GM06990 (cell line): ENCODE results near the gene CLK1.

Source experiments
- DNase-seq: peaks from one replicate; pipeline ENCODE4 v3.0.0-alpha.2; 2011; ENCODE audit not compliant: insufficient read length; ENCODE audit errors: extremely low read depth
- H3K27me3 ChIP-seq: replicated peaks from 2 replicates; pipeline ENCODE4 v1.6.0; 2011; ENCODE audit warnings: low read length; ENCODE audit not compliant: control insufficient read depth, insufficient read depth
- H3K36me3 ChIP-seq: 2 replicates; pipeline ENCODE4 v1.5.1; 2011; ENCODE audit warnings: low read length; ENCODE audit not compliant: control insufficient read depth, insufficient read depth
- H3K4me3 ChIP-seq: replicated peaks from 2 replicates; pipeline ENCODE4 v1.5.1; 2011; ENCODE audit warnings: low read depth, mild to moderate bottlenecking, control low read depth, low read length
- TF ChIP-seq, protein P1 (sequence below): IDR thresholded peaks from 2 replicates; pipeline ENCODE4 v1.5.1; 2011; ENCODE audit warnings: low read length, control low read depth, mild to moderate bottlenecking, inconsistent platforms; ENCODE audit not compliant: insufficient read depth, poor library complexity, severe bottlenecking

Gene CLK1

GRCh38 chr2:200847269-200847668 lies 17.2 kb downstream of the CLK1 start:
- no peaks in the 10 kb centered on the region for H3K27me3 ChIP-seq
- DNase-seq: no peak
- TF ChIP-seq, protein P1, sequence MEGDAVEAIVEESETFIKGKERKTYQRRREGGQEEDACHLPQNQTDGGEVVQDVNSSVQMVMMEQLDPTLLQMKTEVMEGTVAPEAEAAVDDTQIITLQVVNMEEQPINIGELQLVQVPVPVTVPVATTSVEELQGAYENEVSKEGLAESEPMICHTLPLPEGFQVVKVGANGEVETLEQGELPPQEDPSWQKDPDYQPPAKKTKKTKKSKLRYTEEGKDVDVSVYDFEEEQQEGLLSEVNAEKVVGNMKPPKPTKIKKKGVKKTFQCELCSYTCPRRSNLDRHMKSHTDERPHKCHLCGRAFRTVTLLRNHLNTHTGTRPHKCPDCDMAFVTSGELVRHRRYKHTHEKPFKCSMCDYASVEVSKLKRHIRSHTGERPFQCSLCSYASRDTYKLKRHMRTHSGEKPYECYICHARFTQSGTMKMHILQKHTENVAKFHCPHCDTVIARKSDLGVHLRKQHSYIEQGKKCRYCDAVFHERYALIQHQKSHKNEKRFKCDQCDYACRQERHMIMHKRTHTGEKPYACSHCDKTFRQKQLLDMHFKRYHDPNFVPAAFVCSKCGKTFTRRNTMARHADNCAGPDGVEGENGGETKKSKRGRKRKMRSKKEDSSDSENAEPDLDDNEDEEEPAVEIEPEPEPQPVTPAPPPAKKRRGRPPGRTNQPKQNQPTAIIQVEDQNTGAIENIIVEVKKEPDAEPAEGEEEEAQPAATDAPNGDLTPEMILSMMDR: no peak
- peaks cover 8% of the 10 kb centered on the region for H3K36me3 ChIP-seq
- H3K4me3 ChIP-seq: no peak overlapping the region

- no peak for DNase-seq
Observed at GRCh38 chr2:200845669-200846325, 18.7 kb downstream of the CLK1 start.

DNA sequence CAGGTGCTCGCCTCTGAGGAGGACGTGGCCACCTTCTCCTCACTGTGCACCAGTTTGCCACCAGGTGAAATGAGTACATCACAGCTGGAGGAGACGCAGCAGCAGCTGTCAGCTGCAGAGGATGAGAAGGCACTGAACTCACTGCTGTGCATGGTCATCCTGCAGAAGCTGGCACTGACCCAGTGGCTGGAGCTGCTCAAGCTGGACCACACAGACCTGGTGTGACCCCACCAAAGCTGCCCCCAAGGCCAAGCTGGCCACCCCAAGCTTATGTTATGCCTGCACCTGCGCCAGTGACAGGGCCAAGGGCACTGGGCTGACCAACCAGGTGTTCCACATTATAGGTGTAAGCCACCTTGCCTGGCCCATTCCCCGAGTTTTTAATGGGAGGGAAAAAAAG lies 19.3 kb downstream of the CLK1 start:
- Histone ChIP-seq H3K36me3 (no peaks in the 10 kb centered on the region), H3K27me3 (no peaks in the 10 kb centered on the region), H3K4me3 (no peak overlapping the region)
- TF ChIP-seq, protein P1: no peak
- DNase-seq: no peak

More at GRCh38 chr2:200845669-200846325, 18.7 kb downstream of the CLK1 start:
- Histone ChIP-seq H3K4me3 (no peak overlapping the region), H3K27me3 (no peaks in the 10 kb centered on the region), H3K36me3 (no peaks in the 10 kb centered on the region)
- TF ChIP-seq, protein P1: no peak

DNA sequence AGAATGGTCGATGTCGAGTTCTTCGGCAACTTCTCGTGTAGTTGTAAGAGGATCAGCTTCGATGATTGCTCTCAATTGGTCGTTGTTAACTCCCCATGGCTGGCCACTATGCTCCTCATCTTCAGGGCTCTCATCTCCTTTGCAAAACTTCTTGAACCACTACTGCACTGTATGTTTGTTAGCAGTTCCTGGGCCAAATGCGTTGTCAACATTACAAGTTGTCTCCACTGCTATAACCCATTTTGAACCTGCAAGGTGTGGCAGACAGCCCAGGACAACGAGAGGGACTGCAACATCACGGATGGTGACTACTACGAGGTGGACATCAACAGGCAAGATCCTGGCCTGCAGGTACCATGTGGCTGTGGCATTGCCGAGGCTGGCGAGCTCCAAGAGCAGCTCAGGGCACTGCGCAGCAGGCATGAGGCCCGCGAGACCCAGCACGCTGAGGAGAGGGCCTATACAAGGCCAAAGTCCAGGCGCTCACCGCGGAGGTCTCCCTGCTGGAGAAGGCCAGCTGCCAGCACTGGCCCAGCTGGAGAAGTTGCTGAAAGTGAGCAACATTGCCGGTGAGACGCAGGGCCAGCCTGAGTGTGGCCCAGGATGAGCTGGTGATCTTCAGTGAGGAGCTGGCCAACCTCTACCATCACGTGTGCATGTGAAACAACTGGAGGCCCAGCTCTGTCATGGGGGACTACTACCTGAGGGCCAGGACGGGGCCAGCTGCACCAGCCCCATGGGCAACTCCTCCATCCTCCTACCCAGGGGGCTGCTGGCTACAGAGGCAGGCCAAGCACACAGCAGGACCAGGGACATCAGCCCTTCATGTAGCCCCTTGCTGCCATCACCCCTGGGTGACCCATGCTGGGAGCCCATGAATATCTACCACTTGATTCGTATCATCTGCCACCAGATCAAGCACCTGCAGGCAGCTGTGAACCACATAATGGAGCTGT lies 20.2 kb downstream of the CLK1 start:
- Histone ChIP-seq H3K4me3 (no peak overlapping the region), H3K36me3 (no peaks in the 10 kb centered on the region), H3K27me3 (no peaks in the 10 kb centered on the region)
- DNase-seq: no peak
- TF ChIP-seq, protein P1: no peak

- no peaks in the 10 kb centered on the region for H3K36me3 ChIP-seq
- H3K27me3 ChIP-seq: no peaks in the 10 kb centered on the region
- no peak overlapping the region for H3K4me3 ChIP-seq
- no peak for DNase-seq
- TF ChIP-seq, protein P1: no peak
Observed at GRCh38 chr2:200839513-200839912, 24.9 kb downstream of the CLK1 start.
